ENCODE measurements around the gene RSPRY1.

- TF ChIP-seq CTCF (IDR thresholded peaks at IDR 0.05) = no peak
- TF ChIP-seq POLR2A (IDR thresholded peaks at IDR 0.05) = no peak
- no peak for TF ChIP-seq EP300 (IDR thresholded peaks at IDR 0.05)
Measured at GRCh38 chr16:57137566-57138273, 48.4 kb upstream of the RSPRY1 start.

Measured in tibial nerve (tissue), 4 donors.